H9 (cell line): Measurements from ENCODE around the gene RPS19BP1. TPM values are rescaled to one million over a fixed set of nuclear protein-coding genes. Genes with fewer than 3 reads are reported as not detected.

Experiments
- DNase-seq: peaks from one replicate; pipeline ENCODE4 v3.0.0-alpha.2; 2017
- H2AFZ ChIP-seq: one replicate; pipeline ENCODE4 v1.6.1; 2013; ENCODE audit warnings: mild to moderate bottlenecking, low read length, control low read depth, moderate library complexity
- H2AK5ac ChIP-seq: 2 replicates; pipeline ENCODE4 v1.6.1; 2013; ENCODE audit warnings: low read length, control low read depth, mixed read lengths; ENCODE audit not compliant: insufficient read length
- H2BK120ac ChIP-seq: one replicate; pipeline ENCODE4 v1.6.1; 2013; ENCODE audit warnings: low read depth, mild to moderate bottlenecking, low read length, control low read depth, inconsistent platforms; ENCODE audit not compliant: poor library complexity, severe bottlenecking
- H2BK12ac ChIP-seq: 2 replicates; pipeline ENCODE4 v1.6.1; 2013; ENCODE audit warnings: low read length, control low read depth, mixed read lengths, low read depth; ENCODE audit not compliant: insufficient read length
- H2BK15ac ChIP-seq: 2 replicates; pipeline ENCODE4 v1.6.1; 2013; ENCODE audit warnings: low read depth, low read length, control low read depth
- H2BK20ac ChIP-seq: one replicate; pipeline ENCODE4 v1.6.1; 2013; ENCODE audit warnings: low read depth, mild to moderate bottlenecking, low read length, control low read depth, inconsistent platforms; ENCODE audit not compliant: poor library complexity, severe bottlenecking
- H2BK5ac ChIP-seq: 2 replicates; pipeline ENCODE4 v1.6.1; 2013; ENCODE audit warnings: low read length, control low read depth, mixed read lengths; ENCODE audit not compliant: insufficient read length
- H3K14ac ChIP-seq: 2 replicates; pipeline ENCODE4 v1.6.1; 2013; ENCODE audit warnings: low read length, control low read depth; ENCODE audit not compliant: insufficient read depth
- H3K18ac ChIP-seq: 2 replicates; pipeline ENCODE4 v1.6.1; 2013; ENCODE audit warnings: low read depth, mild to moderate bottlenecking, mixed read lengths, low read length, control low read depth; ENCODE audit not compliant: insufficient read length
- H3K23ac ChIP-seq: 2 replicates; pipeline ENCODE4 v1.6.1; 2013; ENCODE audit warnings: low read length, control low read depth, mixed read lengths, low read depth; ENCODE audit not compliant: insufficient read length
- H3K23me2 ChIP-seq: 2 replicates; pipeline ENCODE4 v1.6.1; 2013; ENCODE audit warnings: low read depth, mild to moderate bottlenecking, mixed read lengths, low read length, control low read depth; ENCODE audit not compliant: insufficient read length, poor library complexity, severe bottlenecking
- H3K27ac ChIP-seq: 2 replicates; pipeline ENCODE4 v1.5.1; 2013; ENCODE audit warnings: low read length, control low read depth, mixed read lengths, low read depth; ENCODE audit not compliant: insufficient read length
- H3K27me3 ChIP-seq: 2 replicates; pipeline ENCODE4 v1.6.1; 2013; ENCODE audit warnings: low read length, control low read depth, inconsistent platforms; ENCODE audit not compliant: insufficient read depth
- H3K4ac ChIP-seq: 2 replicates; pipeline ENCODE4 v1.6.1; 2013; ENCODE audit warnings: low read depth, mild to moderate bottlenecking, control low read depth, inconsistent platforms, low read length, moderate library complexity
- H3K4me1 ChIP-seq: 2 replicates; pipeline ENCODE4 v1.6.1; 2013; ENCODE audit warnings: low read length, control low read depth, inconsistent platforms; ENCODE audit not compliant: insufficient read depth
- H3K4me2 ChIP-seq: 2 replicates; pipeline ENCODE4 v1.6.1; 2013; ENCODE audit warnings: low read length, control low read depth, mixed read lengths; ENCODE audit not compliant: insufficient read length, insufficient read depth
- H3K56ac ChIP-seq: 2 replicates; pipeline ENCODE4 v1.6.1; 2013; ENCODE audit warnings: low read depth, mild to moderate bottlenecking, mixed read lengths, low read length, control low read depth; ENCODE audit not compliant: insufficient read length
- H3K79me1 ChIP-seq: 2 replicates; pipeline ENCODE4 v1.6.1; 2013; ENCODE audit warnings: low read depth, mild to moderate bottlenecking, moderate library complexity, low read length, control low read depth, inconsistent platforms; ENCODE audit not compliant: insufficient read depth, poor library complexity, severe bottlenecking
- H3K79me2 ChIP-seq: 2 replicates; pipeline ENCODE4 v1.6.1; 2013; ENCODE audit warnings: low read length, control low read depth, inconsistent platforms; ENCODE audit not compliant: insufficient read depth
- H3K9ac ChIP-seq: 2 replicates; pipeline ENCODE4 v1.6.1; 2013; ENCODE audit warnings: low read length, control low read depth, mixed read lengths; ENCODE audit not compliant: insufficient read length; ENCODE audit errors: extremely low read depth
- H3K9me3 ChIP-seq: one replicate; pipeline ENCODE4 v1.6.1; 2013; ENCODE audit warnings: low read depth, low read length, inconsistent platforms; ENCODE audit not compliant: control insufficient read depth
- H3T11ph ChIP-seq: one replicate; pipeline ENCODE4 v1.6.1; 2013; ENCODE audit warnings: mild to moderate bottlenecking, low read length, control low read depth, inconsistent platforms
- H4K20me1 ChIP-seq: one replicate; pipeline ENCODE4 v1.6.1; 2013; ENCODE audit not compliant: control insufficient read depth, insufficient read length, insufficient read depth
- H4K5ac ChIP-seq: 2 replicates; pipeline ENCODE4 v1.6.1; 2013; ENCODE audit warnings: low read depth, mild to moderate bottlenecking, mixed read lengths, low read length, control low read depth; ENCODE audit not compliant: insufficient read length
- H4K8ac ChIP-seq: replicated peaks from 2 replicates; pipeline ENCODE4 v1.6.1; 2013; ENCODE audit warnings: low read length, control low read depth, mixed read lengths, low read depth; ENCODE audit not compliant: insufficient read length
- H4K91ac ChIP-seq: 2 replicates; pipeline ENCODE4 v1.6.1; 2013; ENCODE audit warnings: low read depth, mild to moderate bottlenecking, moderate library complexity, mixed read lengths, low read length, control low read depth; ENCODE audit not compliant: insufficient read length
- H3K27ac Mint-ChIP-seq, 3 experiments: 2 replicates in 2 of 3; 3 replicates in 1 of 3; pipeline ENCODE4 v1.8.0; 2020 to 2021; ENCODE audit warnings: mixed read lengths in 3 of 3, mild to moderate bottlenecking in 1 of 3, moderate library complexity in 1 of 3
- H3K27me3 Mint-ChIP-seq: 2 replicates; pipeline ENCODE4 v1.8.0; 2021; ENCODE audit warnings: low read depth, mild to moderate bottlenecking, moderate library complexity, mixed read lengths
- H3K36me3 Mint-ChIP-seq, 3 experiments: 2 replicates in 2 of 3; 3 replicates in 1 of 3; pipeline ENCODE4 v1.8.0; 2020 to 2021; ENCODE audit warnings: low read depth in 3 of 3, mixed read lengths in 3 of 3; ENCODE audit not compliant: insufficient read depth in 1 of 3
- H3K4me1 Mint-ChIP-seq, 2 experiments: 2 replicates each; pipeline ENCODE4 v1.8.0; 2020; ENCODE audit warnings: mixed read lengths in 2 of 2
- H3K4me3 Mint-ChIP-seq, 2 experiments: 2 replicates in 1 of 2; 3 replicates in 1 of 2; pipeline ENCODE4 v1.8.0; 2020 to 2021; ENCODE audit warnings: mild to moderate bottlenecking in 2 of 2, mixed read lengths in 2 of 2, moderate library complexity in 1 of 2
- H3K9me3 Mint-ChIP-seq, 2 experiments: 2 replicates in 1 of 2; 3 replicates in 1 of 2; pipeline ENCODE4 v1.8.0; 2020; ENCODE audit warnings: mild to moderate bottlenecking in 2 of 2, mixed read lengths in 2 of 2, moderate library complexity in 1 of 2
- CTCF ChIP-seq: fragments of 200-600 bp; sonication (generic); conservative IDR thresholded peaks from 3 replicates; pipeline ENCODE4 v1.8.0; 2021; ENCODE audit warnings: antibody characterized with exemption, mild to moderate bottlenecking
- WGBS: extraction: QIAGEN DNeasy Blood & Tissue Kit; methylation state at CpG from one replicate; pipeline ENCODE4 v1.1.7; 2013; ENCODE audit warnings: missing lambda C conversion rate, low lambda C conversion rate, mixed read lengths; ENCODE audit not compliant: insufficient read length; ENCODE audit errors: extremely low coverage; 5-methylcytosine and 5-hydroxymethylcytosine counted together
- total RNA-seq: library from RNA; stranded (reverse); gene quantifications from 2 replicates; pipeline ENCODE4 v1.2.1, GENCODE V29; 2021

Gene RPS19BP1
- total RNA-seq, 1 experiment from 2014 or later: 65.0 TPM

- H3K27ac Mint-ChIP-seq: no peak overlapping the region
- TF ChIP-seq CTCF: peak; percentile 70
These were observed 10.5 kb upstream of the RPS19BP1 start for GRCh38 chr22:39543095-39543494.

More at GRCh38 chr22:39543095-39543494, 10.5 kb upstream of the RPS19BP1 start:
- Histone ChIP-seq H3K79me1 (no peaks in the 10 kb centered on the region), H4K8ac (no peak overlapping the region), H2AK5ac (no peak overlapping the region), H3K79me2 (no peaks in the 10 kb centered on the region), H3T11ph (no peak overlapping the region), H3K18ac (no peak overlapping the region), H3K27me3 (no peaks in the 10 kb centered on the region; the same call in 1 of the 2 replicates), H3K4me2 (no peak overlapping the region), H3K14ac (no peak overlapping the region), H3K9me3 (no peaks in the 10 kb centered on the region), H3K56ac (no peak overlapping the region), H4K91ac (no peak overlapping the region), H3K4ac (no peak overlapping the region), H4K5ac (no peak overlapping the region), H3K9ac (no peak overlapping the region), H3K27ac (no peak overlapping the region), H3K4me1 (no peaks in the 10 kb centered on the region), H2BK5ac (no peak overlapping the region), H4K20me1 (no peaks in the 10 kb centered on the region), H2BK120ac (no peak overlapping the region), H3K23ac (no peak overlapping the region), H2AFZ (no peak overlapping the region), H2BK20ac (no peak overlapping the region), H3K23me2 (no peaks in the 10 kb centered on the region), H2BK15ac (no peak overlapping the region), H2BK12ac (no peak overlapping the region)
- peak; percentile 68 for DNase-seq
- Mint-ChIP-seq H3K36me3 (no peaks in the 10 kb centered on the region), H3K9me3 (no peaks in the 10 kb centered on the region), H3K27me3 (peaks cover 59% of the 10 kb centered on the region), H3K4me1 (peaks cover 15 to 21% of the 10 kb centered on the region in 2 experiments), H3K4me3 (no peak overlapping the region)
- no CpG with 5 or more reads among the region's 11 CpGs for WGBS
